WI38 (cell line): ENCODE measurements around the gene FOXO6.

Experiments
- H3K4me3 ChIP-seq: 2 replicates; pipeline ENCODE4 v1.5.1; 2011; ENCODE audit warnings: low read depth, mild to moderate bottlenecking, control low read depth, low read length
- TF ChIP-seq, protein P1 (sequence below): IDR thresholded peaks from 2 replicates; pipeline ENCODE4 v1.5.1; 2012; ENCODE audit warnings: low read depth, mild to moderate bottlenecking, control low read depth, low read length

The FOXO6 gene

DNA sequence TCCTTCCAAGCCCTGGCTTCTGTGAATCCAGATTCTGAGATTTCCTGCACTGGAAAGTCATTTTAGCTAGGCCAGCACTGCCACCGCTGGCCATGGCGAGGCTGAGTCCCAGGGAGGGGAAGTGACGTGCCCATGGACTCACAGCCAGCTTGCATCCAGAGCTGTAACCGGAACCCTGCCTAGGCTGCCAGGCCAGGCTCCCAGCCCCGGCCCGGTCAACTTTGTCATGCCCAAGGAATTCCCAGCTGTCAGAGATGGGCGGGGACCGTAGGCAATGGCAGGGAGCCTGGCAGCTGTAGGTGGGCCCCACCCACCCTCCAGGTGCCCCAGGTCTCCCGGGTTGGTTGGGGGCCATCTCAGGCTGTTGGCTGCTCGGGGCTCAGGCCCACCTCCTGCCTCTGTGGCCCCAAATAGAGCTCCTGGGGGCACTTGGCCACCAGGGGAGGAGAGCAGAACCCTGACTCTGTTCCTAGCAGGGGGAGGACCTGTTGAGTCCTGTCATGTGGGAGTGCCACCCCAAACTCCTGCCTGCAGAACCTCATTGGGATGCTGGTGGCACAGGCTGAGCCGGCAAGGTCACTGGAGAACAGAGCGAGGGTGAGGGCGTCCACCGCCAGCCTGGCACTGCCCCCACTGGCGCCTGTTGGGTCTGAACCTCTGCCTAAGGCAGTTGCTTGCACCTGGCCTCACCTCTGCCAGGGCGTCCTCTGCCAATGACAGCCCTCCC is 57.8 kb downstream of the FOXO6 start:
- TF ChIP-seq, protein P1, sequence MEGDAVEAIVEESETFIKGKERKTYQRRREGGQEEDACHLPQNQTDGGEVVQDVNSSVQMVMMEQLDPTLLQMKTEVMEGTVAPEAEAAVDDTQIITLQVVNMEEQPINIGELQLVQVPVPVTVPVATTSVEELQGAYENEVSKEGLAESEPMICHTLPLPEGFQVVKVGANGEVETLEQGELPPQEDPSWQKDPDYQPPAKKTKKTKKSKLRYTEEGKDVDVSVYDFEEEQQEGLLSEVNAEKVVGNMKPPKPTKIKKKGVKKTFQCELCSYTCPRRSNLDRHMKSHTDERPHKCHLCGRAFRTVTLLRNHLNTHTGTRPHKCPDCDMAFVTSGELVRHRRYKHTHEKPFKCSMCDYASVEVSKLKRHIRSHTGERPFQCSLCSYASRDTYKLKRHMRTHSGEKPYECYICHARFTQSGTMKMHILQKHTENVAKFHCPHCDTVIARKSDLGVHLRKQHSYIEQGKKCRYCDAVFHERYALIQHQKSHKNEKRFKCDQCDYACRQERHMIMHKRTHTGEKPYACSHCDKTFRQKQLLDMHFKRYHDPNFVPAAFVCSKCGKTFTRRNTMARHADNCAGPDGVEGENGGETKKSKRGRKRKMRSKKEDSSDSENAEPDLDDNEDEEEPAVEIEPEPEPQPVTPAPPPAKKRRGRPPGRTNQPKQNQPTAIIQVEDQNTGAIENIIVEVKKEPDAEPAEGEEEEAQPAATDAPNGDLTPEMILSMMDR, result no peak
- H3K4me3 ChIP-seq, result no peak overlapping the region

DNA sequence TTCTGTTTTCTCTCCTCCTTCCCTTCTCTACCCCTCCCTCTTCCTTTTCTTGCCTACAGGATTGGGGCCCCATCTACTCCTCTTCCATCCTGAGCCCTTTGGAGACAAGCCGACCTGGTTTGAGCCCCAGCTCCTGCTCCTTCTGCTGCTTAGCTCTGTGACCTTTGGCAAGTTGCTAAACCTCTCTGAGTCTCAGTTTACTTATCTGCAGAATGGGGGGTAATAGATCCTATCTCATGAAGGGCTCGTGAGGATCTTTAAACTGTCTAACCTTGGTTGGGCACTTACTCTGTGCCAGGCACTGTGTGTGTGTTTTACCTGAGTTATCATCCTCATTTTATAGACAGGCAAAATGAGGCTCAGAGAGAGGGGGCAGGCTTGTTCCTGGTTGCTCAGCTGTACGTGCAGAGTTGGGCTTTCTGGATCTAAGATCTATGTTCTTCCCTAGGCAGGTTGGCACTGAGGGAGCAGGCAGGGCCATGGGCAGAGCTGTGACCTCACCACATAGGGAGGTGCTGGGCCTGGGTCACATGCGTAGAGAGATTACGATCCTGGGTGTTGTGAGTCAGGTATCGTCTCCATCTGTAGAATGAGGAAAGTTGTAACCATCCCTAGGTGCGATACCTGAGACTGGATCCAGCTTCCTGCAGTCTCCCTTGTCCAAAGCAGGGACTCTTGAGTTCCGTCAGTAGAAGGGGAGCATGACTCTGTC is 58.5 kb downstream of the FOXO6 start:
- H3K4me3 ChIP-seq, result no peak overlapping the region
- TF ChIP-seq, protein P1, result no peak

DNA sequence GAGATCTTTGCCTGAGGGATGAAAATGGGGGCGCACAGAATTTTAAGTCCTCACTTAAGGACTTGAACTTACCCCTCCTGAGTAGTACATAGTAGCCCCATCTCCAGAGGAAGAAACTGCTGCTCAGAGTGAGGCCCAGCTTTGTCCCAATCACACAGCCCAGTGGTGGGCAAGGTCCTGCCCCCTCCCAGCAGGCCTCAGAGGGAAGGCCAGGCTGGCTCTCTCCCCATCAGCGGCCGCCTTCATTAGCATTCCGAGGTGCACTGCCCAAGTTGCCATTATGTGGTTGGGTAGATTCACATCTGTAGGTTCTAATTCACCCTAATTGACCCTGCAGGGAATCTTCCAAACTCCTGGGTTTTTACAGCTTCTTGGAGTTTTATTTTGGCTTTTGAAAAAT is 59.1 kb downstream of the FOXO6 start:
- no peak overlapping the region for H3K4me3 ChIP-seq
- TF ChIP-seq, protein P1, result no peak

DNA sequence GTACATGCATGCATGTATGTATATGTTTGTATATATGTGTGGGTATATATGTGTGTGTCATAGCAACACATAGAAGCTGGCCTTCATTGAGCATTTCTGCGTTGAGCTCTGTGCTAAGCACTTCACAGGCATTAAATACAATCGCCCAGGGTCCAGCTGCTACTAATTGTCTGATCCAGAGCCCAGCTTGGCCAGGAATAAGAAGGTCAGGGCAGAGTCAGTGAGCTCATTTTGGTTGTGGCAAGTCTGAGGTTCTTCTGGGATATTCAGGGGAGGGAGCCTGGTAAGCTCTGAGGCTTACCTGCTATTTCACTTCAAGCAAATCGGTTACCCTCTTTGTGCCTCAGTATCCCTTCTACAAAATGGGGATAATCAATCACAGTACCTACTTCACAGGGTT is 59.6 kb downstream of the FOXO6 start:
- TF ChIP-seq, protein P1, result no peak
- H3K4me3 ChIP-seq, result no peak overlapping the region

DNA sequence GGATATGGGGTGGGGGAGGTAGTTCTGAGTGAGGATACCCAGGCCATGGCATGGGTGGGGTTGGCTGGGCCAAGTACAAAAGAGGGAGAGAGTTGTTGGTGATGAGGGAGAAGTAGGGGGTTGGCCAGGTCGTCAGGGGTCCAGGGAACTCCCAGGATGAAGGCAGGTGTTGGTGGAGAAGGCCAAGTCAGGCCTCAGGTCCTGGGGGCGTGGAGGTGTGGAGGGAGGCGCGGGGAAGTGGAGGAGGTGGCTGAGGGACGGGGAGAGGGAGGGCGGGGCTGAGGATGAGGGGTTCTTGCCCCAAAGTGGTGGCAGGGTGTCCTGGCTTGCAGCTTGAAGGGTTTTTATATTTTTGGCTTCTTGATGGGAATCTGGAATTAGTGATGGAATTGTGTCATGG is 61.1 kb downstream of the FOXO6 start:
- TF ChIP-seq, protein P1, result no peak
- no peak overlapping the region for H3K4me3 ChIP-seq

DNA sequence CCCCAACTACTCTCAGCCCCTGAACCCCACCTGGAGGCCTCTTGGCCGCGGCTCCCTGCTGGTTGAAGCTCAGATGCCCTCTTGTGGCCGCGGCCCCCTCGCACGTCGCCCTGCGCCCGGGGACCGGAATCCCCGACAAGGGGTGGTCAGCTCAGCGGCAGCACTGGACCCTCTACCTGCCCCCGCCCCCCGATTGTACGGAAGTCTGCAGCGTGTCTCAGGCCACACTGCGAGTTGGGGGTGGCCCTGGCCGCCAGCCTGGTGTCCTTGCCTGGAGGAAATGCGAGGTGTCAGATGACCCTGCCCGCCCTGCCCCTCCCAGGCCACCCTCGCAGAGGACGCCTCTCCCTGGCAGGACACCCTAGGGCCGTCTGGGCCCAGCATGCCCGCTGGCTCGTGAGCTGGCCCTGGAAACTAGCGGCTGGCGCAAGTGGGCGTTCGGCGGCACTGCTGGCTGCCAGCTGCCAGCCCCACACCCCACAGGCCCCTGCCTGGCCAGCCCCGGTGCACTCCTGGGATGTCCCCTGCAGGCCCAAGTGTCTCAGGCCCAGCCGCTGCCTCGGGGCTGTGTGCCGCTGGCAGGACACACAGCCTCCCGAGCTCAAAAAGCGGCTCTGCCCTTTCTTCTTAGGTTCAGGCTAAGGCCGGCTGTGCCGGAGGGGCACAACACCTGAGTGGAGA is 62.4 kb downstream of the FOXO6 start:
- TF ChIP-seq, protein P1, result no peak
- no peak overlapping the region for H3K4me3 ChIP-seq

DNA sequence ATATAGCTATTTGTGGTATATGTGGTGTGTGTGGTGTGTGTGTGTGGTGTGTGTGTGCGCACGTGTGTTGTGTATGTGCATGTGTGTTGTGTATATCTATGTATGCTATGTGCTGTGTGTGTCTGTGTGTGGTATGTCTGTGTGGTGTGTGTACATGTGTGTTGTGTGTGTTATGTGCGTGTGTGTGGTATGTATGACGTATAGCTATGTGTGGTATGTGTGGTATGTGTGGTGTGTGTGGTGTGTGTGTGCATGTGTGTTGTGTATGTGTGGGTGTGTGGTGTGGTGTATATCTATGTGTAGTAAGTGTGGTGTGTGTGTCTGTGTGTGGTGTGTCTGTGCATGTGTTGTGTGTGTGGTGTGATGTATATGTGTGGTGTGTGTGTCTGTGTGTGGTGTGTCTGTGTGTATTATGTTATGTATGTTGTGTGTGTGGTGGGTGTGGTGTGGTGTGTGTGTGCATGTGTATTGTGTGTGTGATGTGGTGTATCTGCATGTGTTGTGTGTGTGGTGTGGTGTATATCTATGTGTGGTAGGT is 63.4 kb downstream of the FOXO6 start:
- TF ChIP-seq, protein P1, result no peak
- no peak overlapping the region for H3K4me3 ChIP-seq
